Muscle of back (tissue), 11 donors: ENCODE results near the gene GPR3. TPM values are rescaled to one million over a fixed set of nuclear protein-coding genes. Genes with fewer than 3 reads are reported as not detected.
A peak's percentile ranks its signal among the peaks of the same experiment; 100 is the strongest.

Experiments
- DNase-seq, 3 donors: peaks; one replicate each; pipeline versions ENCODE4 v3.0.0 to v3.0.0-alpha.2; 2013
- polyA plus RNA-seq, 10 donors: library from polyadenylated mRNA; unstranded; fragments of 120-200 nt; gene quantifications; one replicate each; pipeline ENCODE4 v1.2.1, GENCODE V29; 2013; ENCODE audit not compliant: insufficient read length in 10 of 10

The GPR3 gene
- polyA plus RNA-seq, 10 donors = 0.42 to 1.2 (median 0.96) TPM

GRCh38 chr1:27358038-27358927, 34.1 kb upstream of the GPR3 start:
- no peak for DNase-seq

GRCh38 chr1:27358928-27359313, 33.5 kb upstream of the GPR3 start:
- DNase-seq = no peak

DNA sequence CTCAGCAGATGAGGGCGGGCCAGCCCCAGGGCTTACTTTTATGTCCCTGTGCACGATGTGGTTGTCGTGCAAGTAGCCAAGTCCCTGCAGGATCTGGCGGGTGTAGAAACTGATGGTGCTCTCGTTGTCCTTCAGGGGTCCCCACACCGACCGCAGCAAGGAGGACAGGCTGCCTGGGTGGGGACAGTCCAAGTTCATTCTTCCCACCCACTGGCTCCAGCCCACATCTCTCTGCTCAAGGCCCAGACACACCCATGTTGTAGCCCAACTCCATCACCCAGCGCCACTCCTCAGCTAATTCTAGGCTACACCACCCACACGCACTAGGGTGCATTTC, 32.6 kb upstream of the GPR3 start:
- no peak for DNase-seq

GRCh38 chr1:27360159-27361043, 32.0 kb upstream of the GPR3 start:
- DNase-seq = no peak

DNA sequence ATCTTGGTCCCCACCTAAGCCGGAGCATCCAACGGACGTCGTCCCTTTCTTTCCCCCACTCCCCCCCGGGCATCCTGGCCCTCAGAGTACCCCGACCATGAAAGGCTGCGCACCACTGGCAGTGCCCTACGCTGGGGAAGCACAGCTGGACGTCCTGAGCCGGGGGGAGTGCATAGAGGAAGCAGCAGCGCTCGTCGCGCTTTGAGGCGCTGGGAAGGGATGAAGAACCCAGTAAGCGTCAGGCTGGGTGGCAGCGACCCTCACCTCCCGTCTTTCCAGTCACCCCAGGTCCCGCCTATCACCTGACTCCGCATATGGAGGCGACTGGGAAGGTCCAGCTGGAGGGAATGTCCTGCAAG, 31.4 kb upstream of the GPR3 start:
- no peak for DNase-seq

GRCh38 chr1:27361553-27361952, 30.9 kb upstream of the GPR3 start:
- no peak for DNase-seq

DNA sequence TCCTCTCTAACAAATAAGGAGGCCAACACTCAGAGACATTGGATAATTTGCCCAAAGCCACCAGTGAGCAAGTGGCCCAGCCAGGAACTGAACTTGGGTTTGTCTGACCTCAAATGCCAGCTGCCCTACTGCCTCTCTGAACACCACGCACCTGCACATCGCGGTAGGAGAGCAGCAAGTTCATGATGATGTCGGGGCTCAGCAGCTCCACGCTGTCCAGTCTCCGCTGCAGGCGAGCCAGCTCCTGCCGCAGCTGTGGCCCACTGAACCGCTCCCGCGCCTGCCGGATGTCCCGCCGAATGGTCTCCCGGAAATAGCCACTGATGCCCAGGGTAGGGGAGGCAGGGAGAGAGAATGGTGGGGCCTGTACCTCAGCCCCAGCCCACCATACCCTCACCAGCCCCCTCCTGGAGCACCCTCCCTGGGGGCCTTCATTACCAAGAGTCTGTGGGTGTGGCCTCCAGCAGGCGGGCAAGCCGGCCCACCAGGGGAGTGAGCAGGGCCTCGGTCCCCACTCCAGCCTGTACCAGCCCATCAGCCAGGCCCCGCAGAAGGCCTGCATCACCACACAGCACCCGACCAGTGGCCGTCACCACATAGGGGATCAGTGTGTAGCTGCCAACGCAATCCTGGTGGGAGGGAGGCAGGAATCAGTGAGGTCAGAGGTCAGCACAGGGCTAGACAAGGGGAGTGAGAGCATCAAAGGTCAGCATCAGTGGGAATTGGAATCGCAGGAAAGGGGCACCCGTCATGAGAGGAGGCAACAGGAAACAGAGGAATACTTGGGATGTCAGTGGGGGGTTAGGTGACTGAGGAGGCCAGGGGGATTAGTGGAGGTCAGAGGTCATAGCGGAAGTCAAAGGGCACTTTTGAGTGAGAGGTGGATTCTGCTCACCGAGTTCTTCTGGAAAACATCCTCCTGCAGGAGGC, 28.4 kb upstream of the GPR3 start:
- no peak for DNase-seq

DNA sequence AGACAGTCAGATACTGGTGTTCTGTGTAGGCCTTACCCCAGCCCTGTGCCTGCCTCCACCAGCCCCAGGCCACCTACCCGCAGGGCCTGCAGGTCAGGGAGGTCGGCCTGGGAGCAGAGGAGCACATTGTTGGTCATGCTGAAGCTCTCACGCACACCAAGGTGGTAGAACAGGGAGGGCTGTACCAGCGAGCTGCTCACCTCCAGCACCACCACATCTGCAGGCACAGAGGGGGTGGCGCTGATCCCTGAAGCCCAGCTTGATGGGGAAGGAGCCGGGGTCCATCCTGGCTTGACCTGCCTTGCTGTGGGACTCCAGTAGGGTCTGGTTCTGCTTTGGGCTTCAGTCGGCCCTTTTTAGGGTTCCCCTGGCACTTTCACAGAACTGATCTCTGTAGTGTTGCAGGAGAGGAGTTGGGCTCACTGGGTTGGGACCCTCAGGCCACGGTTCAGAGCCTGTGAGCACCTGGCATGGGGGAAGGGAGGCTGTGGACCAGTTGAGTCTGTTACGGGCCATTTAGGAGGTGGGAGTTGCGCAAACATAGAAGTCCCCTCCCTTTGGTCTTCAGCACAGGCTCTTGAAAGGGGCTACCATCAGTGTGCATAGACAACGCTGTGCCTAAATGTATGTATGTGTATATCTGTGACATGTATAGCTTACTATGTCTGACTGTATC, 27.6 kb upstream of the GPR3 start:
- no peak for DNase-seq

GRCh38 chr1:27365372-27366112, 26.9 kb upstream of the GPR3 start:
- DNase-seq = peak; percentile 86 to 94 (median 90)

DNA sequence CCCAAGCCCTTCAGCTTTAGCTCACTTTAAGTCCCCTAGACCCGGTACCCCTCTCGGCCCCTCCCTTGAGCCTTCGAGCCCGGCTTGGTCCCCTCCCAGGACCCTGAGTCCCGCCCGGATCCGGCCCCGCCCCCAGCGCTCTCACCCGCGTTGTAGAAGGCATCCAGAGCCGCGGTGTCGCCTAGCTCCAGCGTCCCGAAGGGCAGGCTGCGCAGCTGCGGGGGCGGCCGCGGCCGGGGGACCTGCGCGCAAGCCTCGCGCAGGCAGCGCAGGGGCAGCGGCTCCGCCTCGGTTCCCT, 26.4 kb upstream of the GPR3 start:
- DNase-seq = peak; percentile 71 to 92 (median 76)

DNA sequence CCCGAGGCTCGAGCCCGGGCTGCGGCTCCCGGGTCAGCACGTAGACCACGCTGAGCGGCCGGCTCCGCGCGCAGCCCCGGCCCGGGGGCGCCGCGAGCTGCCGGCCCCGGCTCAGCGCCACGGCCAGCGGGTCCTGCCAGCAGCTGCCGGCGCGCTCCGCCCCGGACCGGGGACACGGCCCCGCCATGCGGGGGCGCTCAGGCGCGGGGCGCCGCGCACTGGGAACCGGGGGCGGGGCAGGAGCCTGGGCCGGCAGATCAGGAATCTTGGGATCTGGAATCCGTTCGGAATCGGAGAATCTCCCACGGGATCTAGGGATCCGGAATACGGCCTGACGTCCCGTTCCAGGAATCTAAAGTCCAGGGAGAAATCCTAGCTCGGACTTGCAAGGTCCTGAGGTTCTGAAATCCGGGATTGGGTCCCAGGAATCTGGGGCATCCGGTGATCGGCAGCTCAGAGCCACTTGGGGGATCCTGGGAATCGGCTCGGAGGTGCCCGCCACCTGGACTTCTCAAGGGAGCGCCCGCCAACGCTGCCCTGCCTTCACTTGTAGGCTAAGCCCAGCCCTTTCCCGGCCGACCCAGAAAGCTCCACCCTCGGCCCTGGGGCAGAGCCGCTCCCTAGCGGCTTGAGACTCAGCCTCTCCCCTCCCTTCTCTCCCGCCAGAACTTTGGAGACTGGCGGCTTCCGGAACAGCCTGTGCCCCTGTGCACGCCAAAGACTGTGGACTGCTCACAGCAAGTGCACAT, 25.8 kb upstream of the GPR3 start, which contains the start of gene MAP3K6:
MAP3K6 (minus strand) TSS at position 551 of the 749 bp plus-strand sequence; CDS start at position 187, 364 bp downstream.
- DNase-seq = peak; percentile 59 to 86 (median 71)

- no peak for DNase-seq
Observed at GRCh38 chr1:27367160-27367650, 25.2 kb upstream of the GPR3 start.

DNA sequence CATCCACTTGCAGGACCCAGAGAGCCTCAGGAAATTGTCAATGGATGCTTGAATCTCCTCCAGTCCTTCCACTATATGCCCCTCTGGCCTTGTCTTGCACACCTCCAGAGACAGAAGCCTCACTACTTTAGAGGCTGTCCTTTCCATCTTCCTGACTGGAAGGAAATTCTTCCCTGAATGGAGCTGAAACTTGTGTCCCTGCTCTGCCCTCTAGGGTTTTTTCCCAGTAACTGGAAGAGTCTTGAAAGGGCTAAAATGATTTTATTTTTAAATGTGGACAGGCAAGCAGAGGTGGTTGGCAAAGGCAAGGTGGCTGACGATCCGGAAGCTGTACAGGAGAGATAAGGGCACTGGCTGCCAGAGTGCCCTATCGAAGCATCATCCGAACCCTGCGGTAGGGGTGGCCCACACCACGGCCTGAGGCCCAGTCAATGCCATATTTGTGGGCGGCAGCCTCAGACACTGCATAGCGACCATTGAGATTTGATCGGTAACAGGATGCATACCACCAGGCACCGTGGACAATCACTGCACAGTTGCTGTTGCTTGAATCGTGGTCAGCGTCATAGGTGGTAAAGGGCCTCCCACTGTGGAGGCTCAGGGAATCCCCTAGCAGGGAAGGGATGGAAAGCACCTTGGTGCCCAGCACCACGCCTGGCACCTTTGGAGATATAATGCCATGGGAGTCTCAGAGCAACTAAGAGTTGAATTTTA, 23.4 kb upstream of the GPR3 start:
- no peak for DNase-seq

- no peak for DNase-seq
Observed at GRCh38 chr1:27372022-27372807, 20.2 kb upstream of the GPR3 start.

DNA sequence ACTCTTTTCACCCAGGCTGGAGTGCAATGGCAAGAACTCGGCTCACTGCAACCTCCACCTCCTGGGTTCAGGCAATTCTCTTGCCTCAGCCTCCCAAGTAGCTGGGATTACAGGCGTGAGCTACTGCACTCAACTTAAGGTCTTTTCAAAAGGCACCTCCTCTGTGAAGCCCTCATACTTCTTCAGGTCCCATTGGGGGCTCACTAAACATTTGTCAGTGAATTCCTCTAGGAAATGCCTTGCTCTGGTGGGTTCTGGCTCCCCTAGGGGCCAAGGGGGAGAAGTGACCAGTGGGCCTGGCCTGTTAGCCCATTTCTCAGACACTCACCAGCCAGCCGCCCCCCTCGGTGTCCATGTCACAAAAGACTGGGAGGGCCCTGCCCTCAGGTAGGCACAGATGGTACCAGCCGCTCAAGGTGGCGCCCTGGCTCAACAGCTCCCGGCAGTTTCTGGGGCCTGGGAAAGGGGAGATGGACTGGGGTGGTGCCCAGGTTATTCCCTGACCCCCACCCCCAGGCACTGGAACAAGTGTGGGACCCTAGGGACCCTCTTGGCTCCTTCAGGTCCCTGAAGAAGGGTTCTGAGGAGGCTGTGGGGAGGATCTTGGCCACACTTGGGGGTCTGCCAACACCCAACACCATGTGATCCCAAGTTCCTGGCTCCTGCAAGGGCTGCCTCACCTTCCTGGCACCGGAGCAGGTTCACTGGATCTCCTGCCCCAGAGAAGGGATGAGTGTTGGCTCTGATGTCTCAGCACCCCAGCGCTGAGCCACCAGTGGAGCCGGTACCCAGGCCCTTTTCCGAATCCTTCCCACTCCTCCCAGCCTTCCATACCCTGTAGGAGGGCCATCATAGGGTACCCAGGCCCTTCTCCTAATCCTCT, 19.4 kb upstream of the GPR3 start:
- no peak for DNase-seq

DNA sequence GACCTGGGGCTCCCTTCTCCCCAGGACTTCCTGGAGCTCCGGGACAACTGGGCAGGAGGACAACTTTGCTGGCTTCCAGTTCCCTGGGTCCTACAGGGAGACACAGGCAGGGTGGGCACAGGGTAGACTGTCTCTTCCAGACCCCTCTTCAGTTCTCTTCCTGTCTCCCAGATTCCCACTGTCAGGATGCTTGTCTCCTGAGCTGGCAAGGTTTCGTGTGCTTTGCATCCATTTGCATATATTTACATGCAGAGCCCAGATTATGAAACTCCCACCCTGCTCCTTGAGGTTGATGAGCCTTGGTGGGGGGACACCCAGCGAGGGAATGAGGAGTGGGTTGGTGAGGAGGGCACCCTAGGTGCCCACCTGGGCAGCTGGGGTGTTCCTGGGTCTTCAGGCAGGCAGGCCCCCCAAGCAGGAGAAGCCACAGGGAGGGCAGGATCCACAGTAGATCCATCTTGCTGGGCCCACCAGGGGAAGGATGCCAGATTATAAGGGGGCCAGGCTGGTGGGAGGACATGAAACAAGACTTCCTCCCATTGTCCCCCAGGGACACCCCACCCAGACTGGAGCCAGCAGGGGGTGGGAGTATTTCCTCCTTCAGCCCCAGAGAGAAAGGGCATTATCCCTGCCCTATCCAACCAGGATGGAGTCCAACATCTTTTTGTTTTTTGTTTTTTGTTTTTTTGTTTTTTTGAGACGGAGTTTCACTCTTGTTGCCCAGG, 17.9 kb upstream of the GPR3 start, which contains the start of gene FCN3:
FCN3 (minus strand) TSS at position 463 of the 725 bp plus-strand sequence; CDS start at position 457, 6 bp downstream.
- DNase-seq = no peak
